Glutamatergic neuron (in vitro differentiated cells): Measurements from ENCODE around the gene NLRP6. TPM values are rescaled to one million over a fixed set of nuclear protein-coding genes. Genes with fewer than 3 reads are reported as not detected.
"Not testable (repeated sequence)": the region's sequence is repeated elsewhere in the genome, so short reads cannot be mapped to it uniquely, and the experiment has no call there.

Source experiments
- DNase-seq: peaks from one replicate; pipeline ENCODE4 v3.0.0; 2022
- H3K27ac Mint-ChIP-seq: one replicate; pipeline ENCODE4 v1.8.0; 2020; ENCODE audit warnings: mild to moderate bottlenecking, mixed read lengths, inconsistent platforms; ENCODE audit not compliant: unreplicated experiment
- H3K27me3 Mint-ChIP-seq: one replicate; pipeline ENCODE4 v1.8.0; 2020; ENCODE audit warnings: mild to moderate bottlenecking, moderate library complexity, mixed read lengths, inconsistent platforms; ENCODE audit not compliant: unreplicated experiment
- H3K36me3 Mint-ChIP-seq: one replicate; pipeline ENCODE4 v1.8.0; 2020; ENCODE audit warnings: mild to moderate bottlenecking, mixed read lengths, inconsistent platforms; ENCODE audit not compliant: unreplicated experiment
- H3K4me1 Mint-ChIP-seq: one replicate; pipeline ENCODE4 v1.8.0; 2020; ENCODE audit warnings: mild to moderate bottlenecking, low read depth, mixed read lengths, inconsistent platforms; ENCODE audit not compliant: unreplicated experiment
- H3K4me3 Mint-ChIP-seq: one replicate; pipeline ENCODE4 v1.8.0; 2020; ENCODE audit warnings: mild to moderate bottlenecking, mixed read lengths, inconsistent platforms; ENCODE audit not compliant: unreplicated experiment
- H3K9me3 Mint-ChIP-seq: one replicate; pipeline ENCODE4 v1.8.0; 2020; ENCODE audit warnings: mild to moderate bottlenecking, moderate library complexity, mixed read lengths, inconsistent platforms; ENCODE audit not compliant: unreplicated experiment
- total RNA-seq: library from RNA; stranded (reverse); fragmentation: NEBNext Ultra II Directional; extraction: Animal tissue kit (Norgen Biotek cat#: 25700); gene quantifications from one replicate; pipeline ENCODE4 v1.2.1, GENCODE V29; 2021; ENCODE audit not compliant: unreplicated experiment
- TF ChIP-seq, protein P1 (sequence below): fragments of 200-600 bp; sonication (generic); IDR thresholded peaks from one replicate; pipeline ENCODE4 v1.5.0; 2021; ENCODE audit not compliant: partially characterized antibody, unreplicated experiment

Gene NLRP6
- total RNA-seq, 1 donor from 2014 or later, result not detected

DNA sequence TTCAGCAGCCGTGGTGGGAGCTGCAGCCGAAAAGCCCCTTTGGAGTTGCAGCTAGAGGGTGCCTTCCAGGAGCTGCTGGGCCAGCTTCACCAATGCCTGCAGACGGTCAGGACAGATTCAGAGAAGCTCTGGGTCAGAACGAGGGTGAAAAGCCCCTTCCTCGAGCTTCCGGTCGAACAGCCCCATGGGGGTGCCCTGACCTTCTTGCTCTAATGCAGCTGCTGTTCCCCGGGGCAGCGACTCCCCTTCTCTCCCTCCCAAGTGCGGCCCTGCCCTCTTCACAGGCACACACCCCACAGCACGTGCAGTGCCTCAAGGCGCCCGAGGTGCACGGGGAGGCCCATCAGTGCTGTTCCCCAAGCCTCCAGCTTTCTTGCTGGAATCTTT lies 52.1 kb downstream of the NLRP6 start:
- TF ChIP-seq, protein P1, sequence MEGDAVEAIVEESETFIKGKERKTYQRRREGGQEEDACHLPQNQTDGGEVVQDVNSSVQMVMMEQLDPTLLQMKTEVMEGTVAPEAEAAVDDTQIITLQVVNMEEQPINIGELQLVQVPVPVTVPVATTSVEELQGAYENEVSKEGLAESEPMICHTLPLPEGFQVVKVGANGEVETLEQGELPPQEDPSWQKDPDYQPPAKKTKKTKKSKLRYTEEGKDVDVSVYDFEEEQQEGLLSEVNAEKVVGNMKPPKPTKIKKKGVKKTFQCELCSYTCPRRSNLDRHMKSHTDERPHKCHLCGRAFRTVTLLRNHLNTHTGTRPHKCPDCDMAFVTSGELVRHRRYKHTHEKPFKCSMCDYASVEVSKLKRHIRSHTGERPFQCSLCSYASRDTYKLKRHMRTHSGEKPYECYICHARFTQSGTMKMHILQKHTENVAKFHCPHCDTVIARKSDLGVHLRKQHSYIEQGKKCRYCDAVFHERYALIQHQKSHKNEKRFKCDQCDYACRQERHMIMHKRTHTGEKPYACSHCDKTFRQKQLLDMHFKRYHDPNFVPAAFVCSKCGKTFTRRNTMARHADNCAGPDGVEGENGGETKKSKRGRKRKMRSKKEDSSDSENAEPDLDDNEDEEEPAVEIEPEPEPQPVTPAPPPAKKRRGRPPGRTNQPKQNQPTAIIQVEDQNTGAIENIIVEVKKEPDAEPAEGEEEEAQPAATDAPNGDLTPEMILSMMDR, result no peak
- Mint-ChIP-seq H3K36me3 (no peaks in the 10 kb centered on the region), H3K4me3 (no peak overlapping the region), H3K4me1 (peaks cover 5% of the 10 kb centered on the region), H3K27ac (no peak overlapping the region), H3K9me3 (peaks cover 3% of the 10 kb centered on the region), H3K27me3 (peaks cover 6% of the 10 kb centered on the region)
- no peak for DNase-seq

DNA sequence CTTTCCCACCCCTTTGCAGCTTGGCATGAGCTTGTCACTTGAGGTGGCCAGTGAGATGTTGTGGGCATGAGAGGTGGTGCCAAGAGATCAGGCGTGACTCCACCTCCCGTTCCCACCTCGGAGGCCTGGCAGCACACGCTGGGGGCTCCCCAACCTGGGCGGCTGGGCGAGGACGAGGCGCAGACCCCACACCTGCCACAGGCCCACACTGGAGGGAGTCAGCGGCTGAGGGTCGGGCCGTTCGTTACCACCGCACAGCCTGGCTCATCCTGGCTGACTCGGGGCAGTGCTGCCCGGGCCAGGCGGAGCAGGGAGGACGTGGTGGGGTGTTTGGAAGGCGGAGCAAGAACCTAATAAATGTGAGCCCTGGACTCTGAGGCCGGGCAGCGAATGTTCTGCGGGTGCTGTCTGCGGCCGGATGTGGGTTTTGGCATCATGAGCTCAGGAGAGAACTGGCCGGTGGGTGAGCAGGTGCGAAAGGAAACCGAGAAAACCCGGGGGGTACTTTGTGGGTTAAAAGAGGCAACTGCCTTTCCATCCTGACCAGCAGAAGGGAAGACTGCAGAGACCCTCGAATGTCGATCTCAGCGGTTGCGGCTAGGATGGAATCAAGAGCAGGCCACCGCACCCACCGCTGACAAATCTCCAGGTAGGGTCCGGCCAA lies 52.6 kb downstream of the NLRP6 start:
- Mint-ChIP-seq H3K27me3 (peaks cover 6% of the 10 kb centered on the region), H3K4me3 (no peak overlapping the region), H3K36me3 (no peaks in the 10 kb centered on the region), H3K4me1 (peaks cover 5% of the 10 kb centered on the region), H3K27ac (no peak overlapping the region), H3K9me3 (peaks cover 3% of the 10 kb centered on the region)
- TF ChIP-seq, protein P1, result no peak
- no peak for DNase-seq

DNA sequence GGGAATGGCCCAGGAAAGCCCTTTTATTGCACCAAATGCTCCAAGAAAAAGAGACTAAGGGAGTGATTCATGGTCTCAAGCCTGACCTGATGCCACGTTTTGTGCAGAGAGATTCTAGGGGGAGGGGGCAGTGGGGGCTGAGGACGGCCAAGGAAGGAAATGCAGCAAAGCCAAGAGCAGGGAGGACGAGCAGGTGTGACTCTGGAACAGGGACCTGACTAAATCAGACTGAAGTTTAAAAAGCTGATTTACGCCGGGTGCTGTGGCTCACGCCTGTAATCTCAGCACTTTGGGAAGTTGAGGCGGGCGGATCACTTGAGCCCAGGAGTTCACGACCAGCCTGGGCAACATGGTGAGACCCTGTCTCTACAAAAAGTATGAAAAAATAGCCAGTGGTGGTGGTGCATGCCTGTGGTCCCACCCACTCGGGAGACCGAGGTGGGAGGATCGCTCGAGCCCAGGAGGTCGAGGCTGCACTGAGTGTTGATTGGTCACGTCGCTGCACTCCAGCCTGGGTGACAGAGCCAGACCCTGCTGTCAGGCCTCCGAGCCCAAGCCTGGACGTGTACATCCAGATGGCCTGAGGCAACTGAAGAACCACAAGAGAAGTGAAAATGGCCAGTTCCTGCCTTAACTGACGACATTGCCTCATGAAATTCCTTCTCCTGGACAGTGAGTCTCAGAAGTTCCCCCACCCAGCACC lies 53.3 kb downstream of the NLRP6 start:
- peaks cover 5% of the 10 kb centered on the region for H3K4me1 Mint-ChIP-seq

DNA sequence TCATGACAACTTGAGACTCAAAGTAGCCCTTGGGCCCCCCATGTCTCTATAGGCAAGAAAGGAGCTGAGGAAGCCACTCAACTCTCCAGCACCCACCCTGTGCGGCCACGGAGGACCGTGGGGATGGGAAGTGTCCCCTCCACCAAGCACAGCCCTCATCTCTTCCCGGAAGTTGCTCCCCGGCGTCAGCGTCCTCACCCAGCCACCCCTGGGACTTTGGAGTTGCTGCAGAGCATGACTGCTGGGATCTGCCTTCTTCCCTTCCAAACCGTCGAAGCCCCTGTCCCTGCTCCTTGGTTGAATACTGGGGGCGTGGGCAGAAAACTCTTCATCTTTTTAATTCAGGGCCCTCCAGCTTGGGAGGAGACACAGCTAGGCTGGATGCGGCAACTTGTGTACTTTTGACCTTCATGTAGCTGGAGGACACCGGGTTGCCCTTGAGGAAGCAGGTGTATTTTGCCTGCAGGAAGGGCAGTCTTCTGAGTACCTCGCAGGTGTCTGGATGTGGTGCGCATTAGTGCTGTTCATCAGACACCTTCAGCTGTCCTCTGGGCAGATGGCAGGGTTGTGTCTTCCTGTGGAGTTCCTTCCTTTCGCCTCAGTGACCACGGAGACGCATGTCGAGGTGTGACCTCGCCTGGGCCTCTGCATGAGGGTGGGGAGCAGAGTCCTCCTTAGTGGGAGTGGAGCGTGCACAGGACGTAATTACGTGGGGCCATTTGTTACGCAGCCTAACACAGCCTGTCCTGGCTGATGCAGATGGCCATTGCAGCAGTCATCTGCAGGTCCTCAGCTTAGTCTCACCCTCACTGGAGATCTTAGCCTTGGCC lies 54.7 kb downstream of the NLRP6 start:
- TF ChIP-seq, protein P1, result no peak
- H3K9me3 Mint-ChIP-seq, result peaks cover 3% of the 10 kb centered on the region
- no peaks in the 10 kb centered on the region for H3K36me3 Mint-ChIP-seq
- H3K4me1 Mint-ChIP-seq, result peaks cover 5% of the 10 kb centered on the region
- H3K4me3 Mint-ChIP-seq, result no peak overlapping the region
- no peak overlapping the region for H3K27ac Mint-ChIP-seq
- H3K27me3 Mint-ChIP-seq, result peaks cover 2% of the 10 kb centered on the region
- DNase-seq, result no peak

More for the DNA sequence above, 53.3 kb downstream of the NLRP6 start:
- Mint-ChIP-seq H3K4me3 (no peak overlapping the region), H3K27me3 (peaks cover 3% of the 10 kb centered on the region), H3K27ac (no peak overlapping the region), H3K9me3 (peaks cover 3% of the 10 kb centered on the region), H3K36me3 (no peaks in the 10 kb centered on the region)
- TF ChIP-seq, protein P1, result no peak
- DNase-seq, result no peak

DNA sequence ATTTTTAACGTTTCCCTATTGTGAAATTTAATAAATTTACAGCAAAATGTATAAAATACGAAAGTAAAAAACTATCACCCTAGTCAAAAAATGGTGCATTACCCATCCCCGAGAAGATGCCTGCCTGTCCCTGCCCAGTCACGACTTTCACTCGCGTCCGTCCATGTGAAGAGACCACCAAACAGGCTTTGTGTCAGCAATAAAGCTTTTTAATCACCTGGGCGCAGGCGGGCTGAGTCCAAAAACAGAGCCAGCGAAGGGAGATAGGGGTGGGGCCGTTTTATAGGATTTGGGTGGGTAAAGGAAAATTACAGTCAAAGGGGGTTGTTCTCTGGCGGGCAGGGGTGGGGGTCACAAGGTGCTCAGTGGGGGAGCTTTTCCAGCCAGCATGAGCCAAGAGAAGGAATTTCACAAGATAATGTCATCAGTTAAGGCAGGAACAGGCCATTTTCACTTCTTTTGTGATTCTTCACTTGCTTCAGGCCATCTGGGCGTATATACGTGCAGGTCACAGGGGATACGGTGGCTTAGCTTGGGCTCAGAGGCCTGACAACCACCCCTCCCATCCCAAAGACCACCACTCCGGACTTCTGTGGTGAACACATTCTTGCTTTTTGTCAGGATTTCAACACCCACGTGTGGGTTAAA lies 55.5 kb downstream of the NLRP6 start:
- not testable (repeated sequence) for H3K9me3 Mint-ChIP-seq, H3K27ac Mint-ChIP-seq, H3K4me3 Mint-ChIP-seq, H3K27me3 Mint-ChIP-seq, H3K4me1 Mint-ChIP-seq, DNase-seq, H3K36me3 Mint-ChIP-seq
